ENCODE results near the gene OR7D2.

DNA sequence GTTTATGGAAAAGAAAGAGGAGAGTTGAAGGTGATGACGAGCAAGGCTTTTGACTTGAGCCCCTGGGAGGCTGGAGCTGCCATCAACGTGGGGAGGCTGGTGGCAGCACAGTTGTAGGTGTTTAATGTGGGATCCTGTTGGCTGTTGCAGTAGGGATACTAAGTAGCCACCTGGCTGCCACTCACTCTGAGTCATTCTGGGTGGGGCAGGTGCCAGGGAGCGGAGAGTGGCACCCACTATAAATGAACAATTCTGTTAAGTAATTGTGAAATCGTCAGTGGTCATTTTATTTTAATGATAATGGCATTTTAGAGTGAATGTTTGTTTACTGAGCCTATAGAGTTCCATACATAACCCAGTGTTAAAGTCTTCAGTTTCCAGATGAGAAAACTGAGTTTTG is 28.8 kb upstream of the OR7D2 start:
- TF ChIP-seq, protein P1, sequence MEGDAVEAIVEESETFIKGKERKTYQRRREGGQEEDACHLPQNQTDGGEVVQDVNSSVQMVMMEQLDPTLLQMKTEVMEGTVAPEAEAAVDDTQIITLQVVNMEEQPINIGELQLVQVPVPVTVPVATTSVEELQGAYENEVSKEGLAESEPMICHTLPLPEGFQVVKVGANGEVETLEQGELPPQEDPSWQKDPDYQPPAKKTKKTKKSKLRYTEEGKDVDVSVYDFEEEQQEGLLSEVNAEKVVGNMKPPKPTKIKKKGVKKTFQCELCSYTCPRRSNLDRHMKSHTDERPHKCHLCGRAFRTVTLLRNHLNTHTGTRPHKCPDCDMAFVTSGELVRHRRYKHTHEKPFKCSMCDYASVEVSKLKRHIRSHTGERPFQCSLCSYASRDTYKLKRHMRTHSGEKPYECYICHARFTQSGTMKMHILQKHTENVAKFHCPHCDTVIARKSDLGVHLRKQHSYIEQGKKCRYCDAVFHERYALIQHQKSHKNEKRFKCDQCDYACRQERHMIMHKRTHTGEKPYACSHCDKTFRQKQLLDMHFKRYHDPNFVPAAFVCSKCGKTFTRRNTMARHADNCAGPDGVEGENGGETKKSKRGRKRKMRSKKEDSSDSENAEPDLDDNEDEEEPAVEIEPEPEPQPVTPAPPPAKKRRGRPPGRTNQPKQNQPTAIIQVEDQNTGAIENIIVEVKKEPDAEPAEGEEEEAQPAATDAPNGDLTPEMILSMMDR (IDR thresholded peaks at IDR 0.05) = no peak
- no peak for TF ChIP-seq POLR2A (IDR thresholded peaks at IDR 0.05)

Measured in lower leg skin (tissue), 3 donors.